CD14-positive monocyte (primary cell): ENCODE measurements around the gene FAM131B. TPM values are rescaled to one million over a fixed set of nuclear protein-coding genes. Genes with fewer than 3 reads are reported as not detected.
A peak's percentile ranks its signal among the peaks of the same experiment; 100 is the strongest.

ENCODE experiments used
- DNase-seq, 3 donors: peaks; one replicate each; pipeline ENCODE4 v3.0.0-alpha.2; 2011 to 2022
- H2AFZ ChIP-seq: 2 replicates; pipeline ENCODE4 v1.6.0; 2012; ENCODE audit warnings: mild to moderate bottlenecking, low read depth, low read length, inconsistent platforms; ENCODE audit not compliant: insufficient read depth, poor library complexity, severe bottlenecking
- H3K27ac ChIP-seq, 2 donors: 1 replicate in 1 of 2; 2 replicates in 1 of 2; pipeline ENCODE4 v1.5.1; 2012 to 2013; ENCODE audit warnings: low read length in 2 of 2, control low read depth in 1 of 2, inconsistent platforms in 1 of 2, low read depth in 1 of 2, mild to moderate bottlenecking in 1 of 2
- H3K27me3 ChIP-seq, 2 donors: one replicate each; pipeline versions ENCODE4 v1.6.0 to v1.6.1; 2011 to 2013; ENCODE audit warnings: low read length in 2 of 2; ENCODE audit not compliant: control insufficient read depth in 2 of 2, insufficient read depth in 2 of 2
- H3K36me3 ChIP-seq, 2 donors: replicated peaks in 1 of 2; 1 replicate in 1 of 2; 2 replicates in 1 of 2; pipeline versions ENCODE4 v1.5.1 to v1.6.1; 2012 to 2013; ENCODE audit warnings: low read length in 2 of 2, control low read depth in 1 of 2, inconsistent platforms in 1 of 2, mild to moderate bottlenecking in 1 of 2; ENCODE audit not compliant: insufficient read depth in 2 of 2, control insufficient read depth in 1 of 2
- H3K4me1 ChIP-seq, 2 donors: 1 replicate in 1 of 2; 2 replicates in 1 of 2; pipeline versions ENCODE4 v1.5.1 to v1.6.1; 2012 to 2013; ENCODE audit warnings: low read length in 2 of 2, control low read depth in 1 of 2, inconsistent platforms in 1 of 2, mild to moderate bottlenecking in 1 of 2, moderate library complexity in 1 of 2; ENCODE audit not compliant: insufficient read depth in 2 of 2, control insufficient read depth in 1 of 2
- H3K4me2 ChIP-seq: replicated peaks from 2 replicates; pipeline ENCODE3; 2012; ENCODE audit warnings: low read length, moderate library complexity, mild to moderate bottlenecking; ENCODE audit not compliant: poor library complexity, severe bottlenecking; ENCODE audit errors: extremely low read depth
- H3K4me3 ChIP-seq, 3 experiments: fragments of 200-600 bp in 1 of 3; sonication (generic) in 1 of 3; replicated peaks in 1 of 3; 1 replicate in 2 of 3; 2 replicates in 1 of 3; pipeline ENCODE4 v1.5.1; 2011 to 2013; ENCODE audit warnings: low read length in 3 of 3, mild to moderate bottlenecking in 3 of 3, control low read depth in 2 of 3, low read depth in 2 of 3, inconsistent platforms in 1 of 3, moderate library complexity in 1 of 3
- H3K79me2 ChIP-seq: 2 replicates; pipeline ENCODE4 v1.6.0; 2012; ENCODE audit warnings: mild to moderate bottlenecking, control low read depth, inconsistent platforms, low read length, moderate library complexity; ENCODE audit not compliant: insufficient read depth
- H3K9ac ChIP-seq: 2 replicates; pipeline ENCODE4 v1.6.0; 2017; ENCODE audit warnings: low read length, mild to moderate bottlenecking; ENCODE audit not compliant: insufficient read depth, poor library complexity, severe bottlenecking
- H3K9me3 ChIP-seq, 2 donors: replicated peaks in 1 of 2; 1 replicate in 1 of 2; 2 replicates in 1 of 2; pipeline versions ENCODE4 v1.5.1 to v1.6.1; 2012 to 2013; ENCODE audit warnings: low read length in 2 of 2, control low read depth in 1 of 2; ENCODE audit not compliant: control insufficient read depth in 1 of 2, insufficient read depth in 1 of 2
- H4K20me1 ChIP-seq: 2 replicates; pipeline ENCODE4 v1.6.0; 2012; ENCODE audit warnings: mild to moderate bottlenecking, low read length, control low read depth, moderate library complexity; ENCODE audit not compliant: insufficient read depth
- H3K27ac Mint-ChIP-seq, 7 donors: one replicate each; pipeline ENCODE4 v1.8.0; 2020; ENCODE audit warnings: mild to moderate bottlenecking in 7 of 7, mixed read lengths in 7 of 7, moderate library complexity in 6 of 7, inconsistent platforms in 2 of 7
- H3K27me3 Mint-ChIP-seq, 3 donors: one replicate each; pipeline ENCODE4 v1.8.0; 2021 to 2022; ENCODE audit warnings: low read depth in 3 of 3, mild to moderate bottlenecking in 3 of 3, mixed read lengths in 3 of 3, moderate library complexity in 3 of 3, inconsistent platforms in 1 of 3
- H3K36me3 Mint-ChIP-seq, 2 donors: one replicate each; pipeline ENCODE4 v1.8.0; 2020; ENCODE audit warnings: mixed read lengths in 2 of 2, inconsistent platforms in 1 of 2, mild to moderate bottlenecking in 1 of 2
- H3K4me1 Mint-ChIP-seq: one replicate; pipeline ENCODE4 v1.8.0; 2020; ENCODE audit warnings: mild to moderate bottlenecking, mixed read lengths
- H3K4me3 Mint-ChIP-seq, 2 donors: one replicate each; pipeline ENCODE4 v1.8.0; 2020; ENCODE audit warnings: mild to moderate bottlenecking in 2 of 2, mixed read lengths in 2 of 2, moderate library complexity in 1 of 2
- H3K9me3 Mint-ChIP-seq, 7 donors: one replicate each; pipeline ENCODE4 v1.8.0; 2020 to 2022; ENCODE audit warnings: mixed read lengths in 7 of 7, mild to moderate bottlenecking in 6 of 7, moderate library complexity in 6 of 7, inconsistent platforms in 2 of 7
- CTCF ChIP-seq: fragments of 200-600 bp; IDR thresholded peaks from one replicate; pipeline ENCODE4 v1.8.0; 2022; ENCODE audit warnings: antibody characterized with exemption, mild to moderate bottlenecking
- WGBS: methylation state at CpG from one replicate; pipeline ENCODE4 v1.1.5; 2013; ENCODE audit warnings: missing lambda C conversion rate; ENCODE audit not compliant: insufficient coverage; 5-methylcytosine and 5-hydroxymethylcytosine counted together
- intact Hi-C, 2 donors: fragments of 100-400 bp; cut with micrococcal nuclease; formaldehyde crosslinking; loops; one replicate each; pipeline versions ENCODE4 v1.15.0 to v1.15.1; 2023
- polyA plus RNA-seq, 3 donors: library from polyadenylated mRNA; depleted of rRNA in 1 of 3; unstranded in 2 of 3; stranded (reverse) in 1 of 3; fragments of 300-500 nt in 2 of 3; fragments of >200 nt in 1 of 3; fragmentation: Illumina TruSeq in 2 of 3; gene quantifications; 1 replicate in 2 of 3; 2 replicates in 1 of 3; pipeline ENCODE4 v1.2.3, GENCODE V29; 2012 to 2021

Gene FAM131B
- polyA plus RNA-seq, 3 donors = 0.69 to 0.72 TPM; not detected in 1

GRCh38 chr7:143383642-143383957 is 21.1 kb upstream of the FAM131B start:
- Histone ChIP-seq H3K9ac (peak overlapping the region; percentile 100), H3K9me3 (no peaks in the 10 kb centered on the region), H3K4me3 (peak overlapping the region; percentile 81 to 99 (median 98)), H3K79me2 (peaks cover 100% of the 10 kb centered on the region), H3K27ac (peak overlapping the region; percentile 80 to 99), H2AFZ (no peak overlapping the region), H3K36me3 (peaks cover 30 to 41% of the 10 kb centered on the region in 2 donors), H3K27me3 (no peaks in the 10 kb centered on the region), H4K20me1 (peaks cover 73% of the 10 kb centered on the region), H3K4me1 (peaks cover 68 to 79% of the 10 kb centered on the region in 2 donors), H3K4me2 (peak overlapping the region; percentile 97)
- DNase-seq = no peak
- Mint-ChIP-seq H3K9me3 (no peaks in the 10 kb centered on the region), H3K4me1 (peaks cover 21% of the 10 kb centered on the region), H3K4me3 (no peak overlapping the region), H3K36me3 (peaks cover 0 to 22% of the 10 kb centered on the region in 2 donors), H3K27me3 (peaks cover 0 to 2% (median 0%) of the 10 kb centered on the region in 3 donors), H3K27ac (no peak overlapping the region)
- no peak for TF ChIP-seq CTCF
- intact Hi-C loops = loop anchor here (5.0 kb wide), 3 partner anchors 34 to 141 kb away; no protein-coding TSS in a partner anchor
- WGBS = no CpG with 5 or more reads among the region's 1 CpG

GRCh38 chr7:143382791-143383641 is 20.5 kb upstream of the FAM131B start:
- intact Hi-C loops = loop anchor here (5.0 kb wide), 3 partner anchors 34 to 141 kb away; no protein-coding TSS in a partner anchor
- H3K79me2 ChIP-seq = peaks cover 100% of the 10 kb centered on the region
- peaks cover 0 to 2% (median 0%) of the 10 kb centered on the region in 3 donors for H3K27me3 Mint-ChIP-seq
- H3K9me3 Mint-ChIP-seq = no peaks in the 10 kb centered on the region
- no peak overlapping the region for H3K4me3 Mint-ChIP-seq
- H3K27ac ChIP-seq = peak overlapping the region; percentile 80 to 99
- no peaks in the 10 kb centered on the region for H3K27me3 ChIP-seq
- H3K9ac ChIP-seq = peak overlapping the region; percentile 100
- peaks cover 67% of the 10 kb centered on the region for H4K20me1 ChIP-seq
- TF ChIP-seq CTCF = no peak
- peaks cover 24 to 35% of the 10 kb centered on the region in 2 donors for H3K36me3 ChIP-seq
- peak overlapping the region; percentile 81 to 99 (median 98) for H3K4me3 ChIP-seq
- peaks cover 68 to 79% of the 10 kb centered on the region in 2 donors for H3K4me1 ChIP-seq
- H3K27ac Mint-ChIP-seq = no peak overlapping the region
- H3K4me1 Mint-ChIP-seq = peaks cover 24% of the 10 kb centered on the region
- peak overlapping the region; percentile 97 for H3K4me2 ChIP-seq
- H3K9me3 ChIP-seq = no peaks in the 10 kb centered on the region
- peaks cover 0 to 19% of the 10 kb centered on the region in 2 donors for H3K36me3 Mint-ChIP-seq
- 68% methylated on average over 11 of the region's 15 CpGs for WGBS
- no peak overlapping the region for H2AFZ ChIP-seq
- DNase-seq = no peak
